Upper lobe of right lung (tissue), 1 donor: ENCODE measurements around the gene PARD3. TPM values are rescaled to one million over a fixed set of nuclear protein-coding genes. Genes with fewer than 3 reads are reported as not detected.
"Not testable (repeated sequence)": the region's sequence is repeated elsewhere in the genome, so short reads cannot be mapped to it uniquely, and the experiment has no call there.

Experiments
- ATAC-seq: fragments of 200-7000 bp; cut with Tn5 transposase; one replicate; pipeline ENCODE4 v1.9.1; 2020; ENCODE audit warnings: mild to moderate bottlenecking, moderate library complexity
- DNase-seq: peaks from one replicate; pipeline ENCODE4 v3.0.0-alpha.2; 2020
- H3K27ac ChIP-seq: fragments of 200-600 bp; one replicate; pipeline ENCODE4 v1.8.0; 2022
- H3K27me3 ChIP-seq: fragments of 200-600 bp; one replicate; pipeline ENCODE4 v1.8.0; 2022; ENCODE audit warnings: mild to moderate bottlenecking
- H3K36me3 ChIP-seq: fragments of 200-600 bp; one replicate; pipeline ENCODE4 v1.8.0; 2022
- H3K4me1 ChIP-seq: fragments of 200-600 bp; one replicate; pipeline ENCODE4 v1.8.0; 2022
- H3K4me3 ChIP-seq: fragments of 200-600 bp; one replicate; pipeline ENCODE4 v1.8.0; 2022; ENCODE audit warnings: mild to moderate bottlenecking
- H3K9me3 ChIP-seq: fragments of 200-600 bp; one replicate; pipeline ENCODE4 v1.8.0; 2022
- CTCF ChIP-seq: fragments of 200-600 bp; IDR thresholded peaks from one replicate; pipeline ENCODE4 v1.8.0; 2022; ENCODE audit warnings: antibody characterized with exemption
- intact Hi-C: fragments of 100-400 bp; cut with DNase I; formaldehyde crosslinking; loops from one replicate; pipeline ENCODE4 v1.11.0; 2022
- total RNA-seq: library from RNA; stranded (reverse); fragmentation: NEBNext Ultra II Directional; extraction: Animal tissue kit (Norgen Biotek cat#: 25700); gene quantifications from one replicate; pipeline ENCODE4 v1.2.1, GENCODE V29; 2021
- donor health status: DM: no; HTN: yes; CAD: no; lungs with severe emphysema.

Gene PARD3
- total RNA-seq, 1 donor from 2014 or later = 38.5 TPM

- peaks cover 3% of the 10 kb centered on the region for H3K4me1 ChIP-seq
- no peak overlapping the region for H3K4me3 ChIP-seq
- DNase-seq (no peak), ATAC-seq (no peak)
- no peak overlapping the region for H3K27ac ChIP-seq
- intact Hi-C loops = no loop called here
- no peaks in the 10 kb centered on the region for H3K36me3 ChIP-seq
- no peaks in the 10 kb centered on the region for H3K27me3 ChIP-seq
- no peaks in the 10 kb centered on the region for H3K9me3 ChIP-seq
- no peak for TF ChIP-seq CTCF
Observed at GRCh38 chr10:34745244-34745643, 69.9 kb downstream of the PARD3 start.

GRCh38 chr10:34744590-34744989 lies 70.5 kb downstream of the PARD3 start:
- no peak overlapping the region for H3K27ac ChIP-seq
- intact Hi-C loops = no loop called here
- ATAC-seq = no peak

GRCh38 chr10:34743814-34744213 lies 71.3 kb downstream of the PARD3 start:
- H3K36me3 ChIP-seq = no peaks in the 10 kb centered on the region
- no peak overlapping the region for H3K4me3 ChIP-seq
- H3K9me3 ChIP-seq = no peaks in the 10 kb centered on the region
- ATAC-seq = no peak
- H3K27me3 ChIP-seq = no peaks in the 10 kb centered on the region
- intact Hi-C loops = no loop called here
- no peak for TF ChIP-seq CTCF
- H3K27ac ChIP-seq = no peak overlapping the region
- DNase-seq = no peak
- H3K4me1 ChIP-seq = peaks cover 6% of the 10 kb centered on the region

More at GRCh38 chr10:34744590-34744989, 70.5 kb downstream of the PARD3 start:
- H3K9me3 ChIP-seq = no peaks in the 10 kb centered on the region
- H3K27me3 ChIP-seq = no peaks in the 10 kb centered on the region
- TF ChIP-seq CTCF = no peak
- no peak for DNase-seq
- no peaks in the 10 kb centered on the region for H3K36me3 ChIP-seq
- H3K4me1 ChIP-seq = peaks cover 6% of the 10 kb centered on the region
- no peak overlapping the region for H3K4me3 ChIP-seq

GRCh38 chr10:34742456-34742855 lies 72.6 kb downstream of the PARD3 start:
- intact Hi-C loops = no loop called here
- H3K27me3 ChIP-seq = no peaks in the 10 kb centered on the region
- DNase-seq (no peak), ATAC-seq (no peak)
- peaks cover 6% of the 10 kb centered on the region for H3K4me1 ChIP-seq
- H3K36me3 ChIP-seq = no peaks in the 10 kb centered on the region
- no peak overlapping the region for H3K4me3 ChIP-seq
- no peak overlapping the region for H3K27ac ChIP-seq
- TF ChIP-seq CTCF = no peak
- no peaks in the 10 kb centered on the region for H3K9me3 ChIP-seq

- DNase-seq, H3K4me1 ChIP-seq, H3K4me3 ChIP-seq, H3K36me3 ChIP-seq, H3K9me3 ChIP-seq, H3K27ac ChIP-seq, ATAC-seq, H3K27me3 ChIP-seq, intact Hi-C loops: not testable (repeated sequence)
Observed at GRCh38 chr10:34741087-34741486, 74.0 kb downstream of the PARD3 start.

- intact Hi-C loops = no loop called here
- H3K27ac ChIP-seq = peak overlapping the region; percentile 20
- H3K4me3 ChIP-seq = no peak overlapping the region
- peaks cover 6% of the 10 kb centered on the region for H3K4me1 ChIP-seq
- H3K9me3 ChIP-seq = no peaks in the 10 kb centered on the region
- DNase-seq (no peak), ATAC-seq (no peak)
- H3K36me3 ChIP-seq = no peaks in the 10 kb centered on the region
- H3K27me3 ChIP-seq = no peaks in the 10 kb centered on the region
- no peak for TF ChIP-seq CTCF
Observed at GRCh38 chr10:34740321-34740720, 74.8 kb downstream of the PARD3 start.
